ENCODE data around the gene STMN3.

Gene STMN3

DNA sequence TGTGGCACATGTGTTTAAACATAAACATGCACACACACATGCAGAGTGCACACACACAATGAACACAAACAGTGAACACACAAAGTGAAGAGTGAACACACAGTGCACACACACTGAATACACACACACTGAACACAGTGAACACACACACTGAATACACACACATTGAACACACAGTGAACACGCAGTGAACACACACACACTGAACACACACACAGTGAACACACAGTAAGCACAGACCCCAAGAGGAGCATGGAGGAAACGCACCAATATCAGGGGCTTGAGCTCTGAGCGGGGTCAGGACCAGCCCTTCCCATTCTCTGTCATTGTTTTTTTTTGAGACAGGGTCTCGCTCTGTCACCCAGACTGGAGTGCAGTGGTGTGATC is 62.1 kb downstream of the STMN3 start:
- in situ Hi-C loops (cut with MboI; ENCODE audit: low sequenced_read_pairs), result no loop called here

GRCh38 chr20:63590218-63591146 is 62.7 kb downstream of the STMN3 start:
- in situ Hi-C loops (cut with MboI; ENCODE audit: low sequenced_read_pairs), result no loop called here

Measured in hTERT RPE-1 (cell line).